LNCAP (cell line): ENCODE measurements around the gene ETFBKMT.
A peak's percentile ranks its signal among the peaks of the same experiment; 100 is the strongest.

ENCODE experiments used
- CTCF ChIP-seq: fragments of 450-650 bp; IDR thresholded peaks from 2 replicates; pipeline ENCODE4 v1.5.1; 2017; ENCODE audit warnings: mild to moderate bottlenecking

Gene ETFBKMT

GRCh38 chr12:31662176-31662849, 2.8 kb downstream of the ETFBKMT start:
- no peak for TF ChIP-seq CTCF

GRCh38 chr12:31663576-31663975, 4.1 kb downstream of the ETFBKMT start:
- no peak for TF ChIP-seq CTCF

GRCh38 chr12:31664038-31664437, 4.5 kb downstream of the ETFBKMT start:
- no peak for TF ChIP-seq CTCF

GRCh38 chr12:31669020-31669419, 9.5 kb downstream of the ETFBKMT start:
- no peak for TF ChIP-seq CTCF

GRCh38 chr12:31672521-31672920, 13.0 kb downstream of the ETFBKMT start:
- no peak for TF ChIP-seq CTCF

GRCh38 chr12:31682136-31682962, 22.9 kb downstream of the ETFBKMT start:
- peak; percentile 79 for TF ChIP-seq CTCF

- no peak for TF ChIP-seq CTCF
These were observed 26.3 kb downstream of the ETFBKMT start for GRCh38 chr12:31685801-31686200.
